Measurements from ENCODE around the gene DAND5. TPM values are rescaled to one million over a fixed set of nuclear protein-coding genes. Genes with fewer than 3 reads are reported as not detected.

Gene DAND5
- total RNA-seq, 1 donor from 2014 or later, result not detected

DNA sequence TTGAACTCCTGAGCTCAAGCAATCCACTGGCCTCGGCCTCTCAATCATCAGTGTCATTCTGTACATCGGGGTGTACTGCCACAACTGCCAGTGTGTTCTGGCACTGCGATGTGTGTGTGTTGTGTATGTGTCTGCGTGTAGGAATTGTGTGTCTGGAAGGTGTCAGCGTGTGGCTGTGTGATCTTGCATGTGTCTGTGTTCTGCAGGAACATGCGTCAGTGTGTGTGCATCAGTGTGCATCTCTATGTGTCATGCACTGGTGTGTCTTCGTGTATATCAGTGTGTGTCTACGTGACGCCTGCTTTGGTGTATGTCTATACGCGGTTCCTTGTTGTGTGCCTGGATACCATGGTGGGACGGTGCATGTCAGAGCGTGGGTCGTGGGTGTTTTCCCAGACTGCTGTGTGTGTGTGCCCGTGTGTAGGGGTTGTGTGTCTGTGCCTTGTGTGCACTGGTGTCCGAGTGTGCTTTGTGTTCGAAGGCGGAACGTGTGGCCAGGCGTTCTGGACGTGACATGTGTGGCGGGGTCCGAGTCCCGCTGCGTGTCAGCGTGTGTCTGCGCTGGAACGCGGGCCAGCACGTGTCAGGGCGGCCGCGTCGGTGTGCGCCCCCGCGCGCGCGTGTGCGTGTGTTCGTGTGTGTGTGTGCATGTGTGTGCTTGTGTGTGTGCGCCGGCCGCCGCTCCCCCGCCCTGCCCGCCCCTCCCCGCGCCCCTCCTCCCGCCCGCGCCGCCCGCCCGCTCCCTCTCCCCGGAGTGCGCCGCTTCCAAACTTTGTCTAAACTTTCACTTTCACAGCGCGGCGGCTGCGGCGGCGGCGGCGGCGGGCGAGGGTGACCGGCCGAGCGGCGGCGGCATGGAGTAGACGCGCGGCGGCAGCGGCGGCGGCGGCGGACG lies 25.6 kb downstream of the DAND5 start, which contains the start of gene NFIX:
NFIX (plus strand) TSS at position 775 of the 895 bp plus-strand sequence. CDS start 363 bp downstream, outside the sequence.
- Histone ChIP-seq H3K4me1 (ENCODE audit: insufficient read depth, low read length) (peaks cover 19% of the 10 kb centered on the region), H3K79me2 (ENCODE audit: insufficient read depth, low read length) (peaks cover 44% of the 10 kb centered on the region), H3K4me2 (ENCODE audit: low read length) (peak within 1 kb of the TSS; percentile 88), H3K27me3 (ENCODE audit: insufficient read depth, low read length) (no peaks in the 10 kb centered on the region), H3K9ac (ENCODE audit: low read length) (peak within 1 kb of the TSS; percentile 87), H3K4me3 (ENCODE audit: insufficient read depth, low read depth, low read length) (peak within 1 kb of the TSS; percentile 72), H2AFZ (ENCODE audit: low read depth, low read length) (peak within 1 kb of the TSS; percentile 96), H3K9me3 (ENCODE audit: insufficient read depth, low read depth, low read length) (no peaks in the 10 kb centered on the region), H3K36me3 (ENCODE audit: insufficient read depth, low read length) (peaks cover 5% of the 10 kb centered on the region), H4K20me1 (ENCODE audit: insufficient read depth, low read length) (peaks cover 27% of the 10 kb centered on the region), H3K27ac (ENCODE audit: low read depth, low read length) (peak within 1 kb of the TSS; percentile 63)
- H3K27me3 Mint-ChIP-seq (ENCODE audit: low read depth, unreplicated experiment), result peaks cover 72% of the 10 kb centered on the region
- no peak for DNase-seq (ENCODE audit: low read depth)
- no peak for FAIRE-seq
- peak within 1 kb of the TSS; percentile 90 for H3K4me3 Mint-ChIP-seq (ENCODE audit: unreplicated experiment)
- peaks cover 11% of the 10 kb centered on the region for H3K36me3 Mint-ChIP-seq (ENCODE audit: low read depth, unreplicated experiment)
- H3K9me3 Mint-ChIP-seq (ENCODE audit: unreplicated experiment), result peaks cover 6% of the 10 kb centered on the region
- TF ChIP-seq EZH2 (IDR thresholded peaks at IDR 0.05; ENCODE audit: insufficient read depth, low read length), result no peak
- TF ChIP-seq, protein P1, sequence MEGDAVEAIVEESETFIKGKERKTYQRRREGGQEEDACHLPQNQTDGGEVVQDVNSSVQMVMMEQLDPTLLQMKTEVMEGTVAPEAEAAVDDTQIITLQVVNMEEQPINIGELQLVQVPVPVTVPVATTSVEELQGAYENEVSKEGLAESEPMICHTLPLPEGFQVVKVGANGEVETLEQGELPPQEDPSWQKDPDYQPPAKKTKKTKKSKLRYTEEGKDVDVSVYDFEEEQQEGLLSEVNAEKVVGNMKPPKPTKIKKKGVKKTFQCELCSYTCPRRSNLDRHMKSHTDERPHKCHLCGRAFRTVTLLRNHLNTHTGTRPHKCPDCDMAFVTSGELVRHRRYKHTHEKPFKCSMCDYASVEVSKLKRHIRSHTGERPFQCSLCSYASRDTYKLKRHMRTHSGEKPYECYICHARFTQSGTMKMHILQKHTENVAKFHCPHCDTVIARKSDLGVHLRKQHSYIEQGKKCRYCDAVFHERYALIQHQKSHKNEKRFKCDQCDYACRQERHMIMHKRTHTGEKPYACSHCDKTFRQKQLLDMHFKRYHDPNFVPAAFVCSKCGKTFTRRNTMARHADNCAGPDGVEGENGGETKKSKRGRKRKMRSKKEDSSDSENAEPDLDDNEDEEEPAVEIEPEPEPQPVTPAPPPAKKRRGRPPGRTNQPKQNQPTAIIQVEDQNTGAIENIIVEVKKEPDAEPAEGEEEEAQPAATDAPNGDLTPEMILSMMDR (IDR thresholded peaks at IDR 0.05; ENCODE audit: insufficient read depth, low read depth, low read length), result no peak
- no peaks in the 10 kb centered on the region for H3K4me1 Mint-ChIP-seq (ENCODE audit: low read depth, unreplicated experiment)
- no peak within 1 kb of the TSS for H3K27ac Mint-ChIP-seq (ENCODE audit: unreplicated experiment)

DNA sequence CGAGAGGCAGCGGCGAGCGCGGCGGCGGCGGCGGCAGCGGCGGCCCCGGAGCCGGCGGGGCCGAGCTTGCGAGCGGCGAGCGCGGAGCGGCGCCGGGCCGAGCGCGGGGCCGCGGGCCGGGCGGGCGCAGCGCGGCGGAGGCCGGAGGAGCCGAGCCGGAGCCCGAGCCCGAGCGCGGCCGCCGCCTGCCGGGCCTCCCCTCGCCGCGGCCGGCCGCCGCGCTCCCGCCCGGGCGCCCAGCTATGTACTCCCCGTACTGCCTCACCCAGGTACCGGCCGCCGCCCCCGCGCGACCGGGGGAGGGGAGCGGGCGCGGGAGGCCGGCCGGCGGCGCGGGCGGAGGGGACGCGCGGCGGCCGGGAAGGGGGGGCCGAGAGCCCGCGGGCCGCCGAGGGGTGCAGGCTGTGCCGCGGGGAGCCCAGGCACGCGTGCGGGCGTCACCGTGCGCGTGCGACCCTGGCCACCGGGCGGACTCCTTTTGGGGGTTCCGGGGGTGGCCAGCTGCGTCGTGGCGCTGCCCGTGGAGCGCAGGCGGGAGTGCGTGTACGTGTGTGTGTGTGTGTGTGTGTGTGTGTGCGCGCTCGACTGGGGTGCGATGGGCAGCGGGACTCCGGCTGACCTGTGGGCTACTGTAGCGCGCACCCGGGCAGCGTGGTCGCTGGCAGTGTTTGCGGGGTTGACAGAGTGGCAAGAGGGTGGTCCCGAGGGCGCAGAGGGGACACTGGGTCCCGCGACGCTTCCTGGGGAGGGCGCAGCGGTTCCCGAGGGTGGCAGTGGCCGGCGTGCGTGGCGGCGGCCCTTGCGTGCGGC lies 26.4 kb downstream of the DAND5 start:
- Histone ChIP-seq H3K79me2 (ENCODE audit: insufficient read depth, low read length) (peaks cover 53% of the 10 kb centered on the region), H3K27me3 (ENCODE audit: insufficient read depth, low read length) (no peaks in the 10 kb centered on the region), H3K9ac (ENCODE audit: low read length) (peak overlapping the region; percentile 87), H3K4me2 (ENCODE audit: low read length) (peak overlapping the region; percentile 86), H3K4me1 (ENCODE audit: insufficient read depth, low read length) (peaks cover 19% of the 10 kb centered on the region), H3K9me3 (ENCODE audit: insufficient read depth, low read depth, low read length) (no peaks in the 10 kb centered on the region), H3K36me3 (ENCODE audit: insufficient read depth, low read length) (peaks cover 5% of the 10 kb centered on the region), H4K20me1 (ENCODE audit: insufficient read depth, low read length) (peaks cover 35% of the 10 kb centered on the region), H2AFZ (ENCODE audit: low read depth, low read length) (peak overlapping the region; percentile 75), H3K4me3 (ENCODE audit: insufficient read depth, low read depth, low read length) (peak overlapping the region; percentile 72), H3K27ac (ENCODE audit: low read depth, low read length) (peak overlapping the region; percentile 63)
- H3K27me3 Mint-ChIP-seq (ENCODE audit: low read depth, unreplicated experiment), result peaks cover 77% of the 10 kb centered on the region
- no peak overlapping the region for H3K27ac Mint-ChIP-seq (ENCODE audit: unreplicated experiment)
- no peaks in the 10 kb centered on the region for H3K4me1 Mint-ChIP-seq (ENCODE audit: low read depth, unreplicated experiment)
- TF ChIP-seq, protein P1 (IDR thresholded peaks at IDR 0.05; ENCODE audit: insufficient read depth, low read depth, low read length), result no peak
- TF ChIP-seq EZH2 (IDR thresholded peaks at IDR 0.05; ENCODE audit: insufficient read depth, low read length), result no peak
- FAIRE-seq (no peak), DNase-seq (ENCODE audit: low read depth) (no peak)
- peaks cover 11% of the 10 kb centered on the region for H3K36me3 Mint-ChIP-seq (ENCODE audit: low read depth, unreplicated experiment)
- H3K9me3 Mint-ChIP-seq (ENCODE audit: unreplicated experiment), result peaks cover 6% of the 10 kb centered on the region
- peak overlapping the region; percentile 87 for H3K4me3 Mint-ChIP-seq (ENCODE audit: unreplicated experiment)

Measured in astrocyte (in vitro differentiated cells and primary cell).